Fibroblast of pulmonary artery (primary cell): ENCODE data around the gene FAM13B.
"Not testable (repeated sequence)": the region's sequence is repeated elsewhere in the genome, so short reads cannot be mapped to it uniquely, and the experiment has no call there.

ENCODE experiments used
- DNase-seq: peaks from one replicate; pipeline ENCODE4 v3.0.0-alpha.2; 2010; ENCODE audit warnings: low read depth
- H3K4me3 ChIP-seq: replicated peaks from 2 replicates; pipeline ENCODE4 v1.5.1; 2011; ENCODE audit warnings: low read depth, mild to moderate bottlenecking, control low read depth, low read length, moderate library complexity
- CTCF ChIP-seq: IDR thresholded peaks from 2 replicates; pipeline ENCODE4 v1.5.1; 2011; ENCODE audit warnings: mild to moderate bottlenecking, control low read depth, low read length, inconsistent platforms; ENCODE audit errors: missing control alignments

The FAM13B gene

GRCh38 chr5:137960819-137961218, 72.1 kb downstream of the FAM13B start:
- no peak overlapping the region for H3K4me3 ChIP-seq
- DNase-seq, result no peak
- no peak for TF ChIP-seq CTCF

GRCh38 chr5:137960141-137960540, 72.7 kb downstream of the FAM13B start:
- peak; percentile 10 for DNase-seq
- no peak for TF ChIP-seq CTCF
- no peak overlapping the region for H3K4me3 ChIP-seq

- DNase-seq, result no peak
- TF ChIP-seq CTCF, result no peak
- H3K4me3 ChIP-seq, result no peak overlapping the region
Observed at GRCh38 chr5:137959488-137959887, 73.4 kb downstream of the FAM13B start.

- DNase-seq, result peak; percentile 16
- no peak overlapping the region for H3K4me3 ChIP-seq
- no peak for TF ChIP-seq CTCF
Observed at GRCh38 chr5:137957948-137958347, 74.9 kb downstream of the FAM13B start.

GRCh38 chr5:137954131-137954879, 78.6 kb downstream of the FAM13B start:
- DNase-seq, result peak; percentile 96
- no peak for TF ChIP-seq CTCF
- peak overlapping the region; percentile 38 for H3K4me3 ChIP-seq

GRCh38 chr5:137945825-137946224, 87.1 kb downstream of the FAM13B start:
- DNase-seq, result no peak
- H3K4me3 ChIP-seq, result no peak overlapping the region
- no peak for TF ChIP-seq CTCF

- H3K4me3 ChIP-seq, DNase-seq: not testable (repeated sequence)
Observed at GRCh38 chr5:137944280-137944679, 88.6 kb downstream of the FAM13B start.
